HL-60/S4 (cell line): ENCODE results near the gene CSAD.

Experiments used
- in situ Hi-C: fragments of 300-500 bp; cut with MboI; formaldehyde crosslinking; loops from 2 replicates; pipeline ENCODE4 v1.14.3; 2022; ENCODE audit warnings: low sequenced_read_pairs

CSAD gene

GRCh38 chr12:53159195-53159839 is 21.4 kb downstream of the CSAD start:
- in situ Hi-C loops, result no loop called here

- in situ Hi-C loops, result no loop called here
Measured at GRCh38 chr12:53152390-53152789, 28.3 kb downstream of the CSAD start.

GRCh38 chr12:53151039-53151438 is 29.7 kb downstream of the CSAD start:
- in situ Hi-C loops, result no loop called here

- in situ Hi-C loops, result no loop called here
Measured at GRCh38 chr12:53147653-53148052, 33.1 kb downstream of the CSAD start.

GRCh38 chr12:53147181-53147580 is 33.5 kb downstream of the CSAD start:
- in situ Hi-C loops, result no loop called here

- in situ Hi-C loops, result no loop called here
Measured at GRCh38 chr12:53145383-53146260, 35.1 kb downstream of the CSAD start.

- in situ Hi-C loops, result no loop called here
Measured at GRCh38 chr12:53143355-53143754, 37.4 kb downstream of the CSAD start.

- in situ Hi-C loops, result no loop called here
Measured at GRCh38 chr12:53133722-53134121, 47.0 kb downstream of the CSAD start.

- in situ Hi-C loops, result no loop called here
Measured at GRCh38 chr12:53131844-53132243, 48.9 kb downstream of the CSAD start.

GRCh38 chr12:53128780-53129569 is 51.8 kb downstream of the CSAD start:
- in situ Hi-C loops, result no loop called here

GRCh38 chr12:53127169-53127568 is 53.6 kb downstream of the CSAD start:
- in situ Hi-C loops, result no loop called here

GRCh38 chr12:53124352-53124723 is 56.4 kb downstream of the CSAD start:
- in situ Hi-C loops, result no loop called here

- in situ Hi-C loops, result no loop called here
Measured at GRCh38 chr12:53123578-53124351, 57.0 kb downstream of the CSAD start.

GRCh38 chr12:53122961-53123468 is 57.7 kb downstream of the CSAD start:
- in situ Hi-C loops, result no loop called here

- in situ Hi-C loops, result no loop called here
Measured at GRCh38 chr12:53120685-53121525, 59.8 kb downstream of the CSAD start.

- in situ Hi-C loops, result no loop called here
Measured at GRCh38 chr12:53118751-53119300, 61.9 kb downstream of the CSAD start.

GRCh38 chr12:53115891-53116648 is 64.7 kb downstream of the CSAD start:
- in situ Hi-C loops, result no loop called here

GRCh38 chr12:53115112-53115890 is 65.4 kb downstream of the CSAD start:
- in situ Hi-C loops, result no loop called here
